Measurements from ENCODE around the gene NR1D2.

Gene NR1D2

GRCh38 chr3:23928524-23928923 lies 16.6 kb upstream of the NR1D2 start:
- in situ Hi-C loops (cut with MboI; ENCODE audit: low sequenced_read_pairs): no loop called here

- in situ Hi-C loops (cut with MboI; ENCODE audit: low sequenced_read_pairs): no loop called here
Observed at GRCh38 chr3:23931597-23931996, 13.5 kb upstream of the NR1D2 start.

- in situ Hi-C loops (cut with MboI; ENCODE audit: low sequenced_read_pairs): no loop called here
Observed at GRCh38 chr3:23932571-23932970, 12.5 kb upstream of the NR1D2 start.

GRCh38 chr3:23934253-23934652 lies 10.8 kb upstream of the NR1D2 start:
- in situ Hi-C loops (cut with MboI; ENCODE audit: low sequenced_read_pairs): no loop called here

GRCh38 chr3:23937296-23937695 lies 7.8 kb upstream of the NR1D2 start:
- in situ Hi-C loops (cut with MboI; ENCODE audit: low sequenced_read_pairs): no loop called here

GRCh38 chr3:23938688-23939087 lies 6.4 kb upstream of the NR1D2 start:
- in situ Hi-C loops (cut with MboI; ENCODE audit: low sequenced_read_pairs): no loop called here

- in situ Hi-C loops (cut with MboI; ENCODE audit: low sequenced_read_pairs): no loop called here
Observed at GRCh38 chr3:23940775-23941174, 4.3 kb upstream of the NR1D2 start.

- in situ Hi-C loops (cut with MboI; ENCODE audit: low sequenced_read_pairs): no loop called here
Observed at GRCh38 chr3:23941440-23941839, 3.6 kb upstream of the NR1D2 start.

- in situ Hi-C loops (cut with MboI; ENCODE audit: low sequenced_read_pairs): no loop called here
Observed at GRCh38 chr3:23942546-23942945, 2.5 kb upstream of the NR1D2 start.

- in situ Hi-C loops (cut with MboI; ENCODE audit: low sequenced_read_pairs): no loop called here
Observed at GRCh38 chr3:23944007-23944783, 891 bp upstream of the NR1D2 start.

GRCh38 chr3:23945663-23945912 lies 502 bp downstream of the NR1D2 start:
- in situ Hi-C loops (cut with MboI; ENCODE audit: low sequenced_read_pairs): no loop called here

GRCh38 chr3:23945913-23946687 lies 1.0 kb downstream of the NR1D2 start:
- in situ Hi-C loops (cut with MboI; ENCODE audit: low sequenced_read_pairs): no loop called here

- in situ Hi-C loops (cut with MboI; ENCODE audit: low sequenced_read_pairs): no loop called here
Observed at GRCh38 chr3:23948761-23949160, 3.7 kb downstream of the NR1D2 start.

GRCh38 chr3:23949784-23950183 lies 4.7 kb downstream of the NR1D2 start:
- in situ Hi-C loops (cut with MboI; ENCODE audit: low sequenced_read_pairs): no loop called here

- in situ Hi-C loops (cut with MboI; ENCODE audit: low sequenced_read_pairs): no loop called here
Observed at GRCh38 chr3:23950293-23950692, 5.2 kb downstream of the NR1D2 start.

GRCh38 chr3:23952646-23953045 lies 7.6 kb downstream of the NR1D2 start:
- in situ Hi-C loops (cut with MboI; ENCODE audit: low sequenced_read_pairs): no loop called here

GRCh38 chr3:23953523-23953922 lies 8.4 kb downstream of the NR1D2 start:
- in situ Hi-C loops (cut with MboI; ENCODE audit: low sequenced_read_pairs): no loop called here

- in situ Hi-C loops (cut with MboI; ENCODE audit: low sequenced_read_pairs): no loop called here
Observed at GRCh38 chr3:23954144-23954543, 9.1 kb downstream of the NR1D2 start.

- in situ Hi-C loops (cut with MboI; ENCODE audit: low sequenced_read_pairs): no loop called here
Observed at GRCh38 chr3:23956701-23957100, 11.6 kb downstream of the NR1D2 start.

- in situ Hi-C loops (cut with MboI; ENCODE audit: low sequenced_read_pairs): no loop called here
Observed at GRCh38 chr3:23959135-23959900, 14.2 kb downstream of the NR1D2 start.

GRCh38 chr3:23960649-23961048 lies 15.6 kb downstream of the NR1D2 start:
- in situ Hi-C loops (cut with MboI; ENCODE audit: low sequenced_read_pairs): no loop called here

- in situ Hi-C loops (cut with MboI; ENCODE audit: low sequenced_read_pairs): no loop called here
Observed at GRCh38 chr3:23961066-23961465, 16.0 kb downstream of the NR1D2 start.
